Activated CD4-positive, alpha-beta T cell treated with anti-CD3 and anti-CD28 coated beads, Interleukin-2, Interleukin-6, amounts not matched to agents 100 ng/mL and 50 ng/mL, durations not matched to agents 16 hours and 8 hours (primary cell): ENCODE data around the gene MORN1.

Experiments
- DNase-seq: peaks from one replicate; pipeline ENCODE4 v3.0.0-alpha.2; 2020

MORN1 gene

DNA sequence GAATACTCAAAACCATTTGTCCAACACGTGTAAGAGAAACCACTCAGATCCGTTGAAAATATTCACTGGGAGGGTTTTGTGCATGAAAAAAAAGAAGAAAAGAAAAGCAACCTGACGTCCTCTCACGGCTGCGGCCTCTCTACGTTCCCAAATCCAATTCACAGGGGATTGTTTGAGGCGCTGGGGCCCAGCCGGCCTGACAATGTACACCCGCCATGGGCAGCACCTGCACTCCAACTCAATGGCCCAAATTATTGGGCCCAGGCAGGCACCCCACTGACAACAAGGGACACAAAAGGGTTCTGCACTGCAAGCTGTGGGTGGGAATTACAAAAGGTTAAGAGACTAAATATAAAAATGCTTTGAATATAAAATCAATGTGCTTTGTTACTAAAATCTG lies 41.5 kb downstream of the MORN1 start:
- DNase-seq = no peak

DNA sequence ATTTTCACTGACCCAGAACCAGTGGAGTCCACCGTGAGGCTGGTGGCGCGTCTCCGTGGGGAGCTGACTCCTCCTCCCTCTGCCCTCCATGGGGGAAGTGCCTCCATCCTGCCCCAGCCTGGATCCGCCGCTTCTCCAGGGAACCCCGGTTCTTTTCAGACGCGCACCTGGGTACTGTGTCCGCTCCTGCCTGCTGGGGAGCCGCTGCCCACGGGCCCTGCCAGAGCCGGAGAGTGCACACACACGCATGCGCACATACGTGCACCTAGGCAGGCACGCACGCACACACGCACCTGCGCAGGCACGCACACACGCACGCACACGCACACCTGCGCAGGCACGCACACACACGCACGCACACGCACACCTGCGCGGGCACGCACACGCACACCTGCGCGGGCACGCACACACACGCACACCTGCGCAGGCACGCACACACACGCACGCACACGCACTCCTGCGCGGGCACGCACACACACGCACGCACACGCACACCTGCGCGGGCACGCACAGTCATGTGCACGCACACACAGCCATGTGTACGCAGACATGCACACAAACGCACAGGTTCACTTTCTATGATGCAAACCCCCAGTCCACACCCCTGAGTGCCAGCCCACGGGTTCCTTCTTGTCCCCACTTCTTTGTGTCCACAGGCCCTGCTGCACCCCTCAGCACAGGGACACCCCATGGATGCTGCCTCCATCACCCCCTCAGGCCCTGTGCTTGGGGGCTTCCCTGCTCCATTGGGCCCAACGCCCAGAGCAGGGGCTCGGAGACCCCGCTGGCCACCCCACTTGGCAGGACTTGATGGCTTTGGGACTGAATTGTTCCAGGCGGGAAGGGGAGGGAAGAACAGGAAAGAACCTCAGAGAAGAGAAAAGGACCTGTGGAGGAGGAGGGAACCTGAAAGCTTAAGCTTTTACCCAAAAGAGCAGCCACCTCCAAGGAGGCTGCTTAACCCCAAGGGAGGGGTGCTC lies 42.7 kb downstream of the MORN1 start:
- no peak for DNase-seq

DNA sequence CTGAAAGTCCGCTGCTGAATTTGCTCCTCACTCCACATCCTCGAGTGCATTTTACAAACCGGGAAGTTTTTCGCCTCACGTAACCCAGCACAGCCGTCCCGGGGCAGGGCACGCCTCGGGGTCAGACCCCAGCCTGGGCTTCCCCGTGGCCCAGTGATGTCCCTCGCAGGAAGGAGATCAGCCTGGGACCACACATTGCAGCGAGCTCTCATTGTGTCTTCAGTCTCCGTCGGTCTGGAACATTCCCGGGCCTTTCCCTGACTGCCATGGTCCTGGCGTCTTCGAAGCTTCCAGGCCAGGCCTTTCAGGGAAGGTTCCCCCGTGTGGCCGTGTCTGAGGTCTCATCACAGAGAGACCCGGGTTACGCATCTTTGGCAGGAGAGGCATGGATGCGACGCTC lies 43.5 kb downstream of the MORN1 start:
- DNase-seq = no peak

DNA sequence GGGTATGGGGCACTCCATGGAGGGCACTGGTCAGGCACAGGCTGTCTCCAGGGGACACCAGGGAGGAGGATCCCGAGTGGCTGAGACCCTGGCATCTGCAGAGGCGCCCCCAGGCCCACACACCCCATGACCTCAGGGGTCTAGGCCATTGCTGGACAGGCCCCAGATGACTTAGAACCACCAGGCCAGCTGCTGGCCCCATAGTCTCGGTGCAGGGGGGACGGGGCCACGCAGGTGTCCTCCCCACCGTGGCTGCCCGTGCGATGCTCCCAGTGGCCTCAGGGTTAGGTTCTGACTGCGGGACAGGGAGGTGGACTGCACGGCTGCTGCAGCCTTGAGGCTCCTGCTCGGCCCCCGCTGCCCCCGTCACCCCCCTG lies 44.0 kb downstream of the MORN1 start:
- DNase-seq = no peak

DNA sequence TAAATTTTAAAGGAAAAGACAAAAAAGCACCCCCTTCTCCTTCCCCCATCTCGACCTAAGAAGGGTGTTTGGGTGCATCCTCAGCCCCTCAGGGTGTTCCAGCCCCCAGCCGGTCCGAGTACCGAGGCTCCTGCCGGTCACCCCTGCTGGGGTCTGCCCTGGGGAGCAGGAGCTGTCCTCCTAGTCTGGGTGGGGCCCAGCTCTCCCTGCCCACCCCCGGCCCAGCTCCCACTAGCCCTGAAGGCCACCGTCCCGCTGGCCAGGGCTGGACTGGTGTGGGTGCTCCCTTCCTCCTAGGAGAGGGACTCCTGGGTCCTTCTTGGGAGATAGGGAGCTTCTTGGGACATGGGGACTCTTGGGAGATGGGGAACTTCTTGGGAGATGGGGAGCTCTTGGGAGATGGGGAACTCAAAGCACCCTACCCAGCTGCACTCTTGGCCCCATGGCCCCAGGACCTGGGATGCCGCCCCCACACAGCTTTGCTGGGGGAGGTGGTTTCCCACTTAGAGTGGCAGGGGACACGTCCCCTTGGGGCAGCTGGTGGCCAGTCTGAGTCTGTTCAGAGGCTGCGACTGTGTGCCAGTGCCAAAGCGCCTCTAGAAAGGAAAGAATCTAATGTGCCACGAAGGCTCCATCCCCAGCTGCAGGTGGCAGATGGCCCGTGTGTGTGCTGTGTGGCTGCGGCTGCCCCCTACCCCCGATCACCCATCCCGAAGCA lies 44.5 kb downstream of the MORN1 start:
- DNase-seq = no peak

DNA sequence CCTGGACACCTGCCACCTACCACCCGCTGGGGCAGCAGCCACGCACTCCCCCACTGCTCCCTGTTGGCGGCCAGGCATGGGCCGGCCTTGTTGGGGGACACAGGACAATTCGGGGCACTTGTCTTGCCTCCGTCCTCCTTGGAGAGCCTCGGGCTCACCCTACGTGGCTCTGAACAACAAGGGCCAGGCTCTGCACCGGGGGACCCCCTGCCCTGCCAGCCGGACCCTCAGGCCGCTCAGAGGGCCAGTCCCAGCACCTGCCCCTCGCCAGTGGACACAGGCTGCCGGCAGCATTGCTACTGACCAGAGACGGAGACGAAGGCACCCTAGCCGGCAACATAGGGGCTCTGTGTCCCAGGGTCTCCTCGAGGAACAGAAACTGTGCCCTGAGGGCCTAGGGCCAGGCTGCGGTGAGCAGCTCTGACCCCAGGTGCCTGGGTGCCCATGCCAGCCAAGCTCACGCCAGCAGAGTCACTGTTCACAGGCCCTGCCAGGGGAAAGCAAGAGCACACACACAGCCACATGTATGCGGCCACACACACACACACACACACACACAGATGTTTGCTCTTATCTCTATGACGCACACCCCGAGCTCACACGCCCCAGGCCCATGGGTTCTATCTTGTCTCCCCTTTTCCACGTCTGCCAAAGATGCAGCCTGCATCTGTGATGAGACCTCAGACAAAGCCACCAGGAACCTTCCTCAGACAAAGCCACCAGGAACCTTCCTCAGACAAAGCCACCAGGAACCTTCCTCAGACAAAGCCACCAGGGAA lies 45.9 kb downstream of the MORN1 start:
- no peak for DNase-seq

DNA sequence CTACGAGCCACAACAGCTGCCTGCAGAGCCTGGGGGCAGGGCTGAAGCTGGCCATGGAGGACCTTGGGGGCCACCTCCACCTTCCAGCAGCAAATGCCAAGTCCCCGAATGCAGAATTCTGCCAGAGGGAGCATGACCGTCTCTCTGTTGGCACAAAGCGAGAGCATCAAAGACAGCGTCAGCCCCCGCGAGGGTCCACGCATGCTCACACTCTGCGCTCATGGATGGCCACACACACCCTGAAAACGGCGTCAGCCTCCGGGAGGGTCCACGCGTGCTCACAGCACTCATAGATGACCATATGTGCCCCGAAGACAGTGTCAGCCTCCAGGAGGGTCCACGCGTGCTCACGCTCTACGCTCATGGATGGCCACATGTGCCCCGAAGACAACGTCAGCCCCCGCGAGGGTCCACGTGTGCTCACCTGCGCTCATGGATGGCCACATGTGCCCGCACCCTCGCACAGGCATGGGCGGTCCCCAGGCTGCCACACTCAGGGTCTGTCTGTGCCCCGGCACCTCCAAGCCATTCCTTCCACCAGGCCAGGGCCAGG lies 46.5 kb downstream of the MORN1 start:
- no peak for DNase-seq

DNA sequence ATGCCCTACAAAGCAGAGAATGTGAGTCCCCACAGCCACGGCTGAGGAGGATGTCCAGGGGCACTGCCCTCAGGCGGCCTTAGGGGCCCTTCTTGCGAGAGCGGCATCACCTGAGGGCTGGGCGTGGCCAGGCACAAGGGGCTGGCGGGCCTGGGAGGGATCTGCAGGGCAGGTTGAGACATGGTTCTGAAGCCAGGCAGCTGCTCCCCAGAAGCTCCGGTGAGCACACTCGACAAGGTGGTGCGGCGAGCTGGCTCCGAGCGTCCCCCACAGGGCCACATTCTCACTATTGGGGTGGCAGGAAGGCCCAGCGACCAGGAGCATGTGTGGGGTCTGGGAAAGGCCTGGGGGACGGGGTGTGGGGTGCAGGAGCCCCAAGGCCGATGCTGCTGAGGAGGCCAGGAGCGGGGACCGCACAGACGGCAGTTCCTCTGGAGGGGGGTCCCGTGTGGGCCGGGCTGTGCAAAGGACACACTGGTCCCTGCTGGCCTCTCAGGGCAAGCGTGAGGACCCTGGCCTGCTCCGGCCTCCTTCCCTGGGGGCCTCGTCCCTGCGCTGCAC lies 47.2 kb downstream of the MORN1 start:
- no peak for DNase-seq

DNA sequence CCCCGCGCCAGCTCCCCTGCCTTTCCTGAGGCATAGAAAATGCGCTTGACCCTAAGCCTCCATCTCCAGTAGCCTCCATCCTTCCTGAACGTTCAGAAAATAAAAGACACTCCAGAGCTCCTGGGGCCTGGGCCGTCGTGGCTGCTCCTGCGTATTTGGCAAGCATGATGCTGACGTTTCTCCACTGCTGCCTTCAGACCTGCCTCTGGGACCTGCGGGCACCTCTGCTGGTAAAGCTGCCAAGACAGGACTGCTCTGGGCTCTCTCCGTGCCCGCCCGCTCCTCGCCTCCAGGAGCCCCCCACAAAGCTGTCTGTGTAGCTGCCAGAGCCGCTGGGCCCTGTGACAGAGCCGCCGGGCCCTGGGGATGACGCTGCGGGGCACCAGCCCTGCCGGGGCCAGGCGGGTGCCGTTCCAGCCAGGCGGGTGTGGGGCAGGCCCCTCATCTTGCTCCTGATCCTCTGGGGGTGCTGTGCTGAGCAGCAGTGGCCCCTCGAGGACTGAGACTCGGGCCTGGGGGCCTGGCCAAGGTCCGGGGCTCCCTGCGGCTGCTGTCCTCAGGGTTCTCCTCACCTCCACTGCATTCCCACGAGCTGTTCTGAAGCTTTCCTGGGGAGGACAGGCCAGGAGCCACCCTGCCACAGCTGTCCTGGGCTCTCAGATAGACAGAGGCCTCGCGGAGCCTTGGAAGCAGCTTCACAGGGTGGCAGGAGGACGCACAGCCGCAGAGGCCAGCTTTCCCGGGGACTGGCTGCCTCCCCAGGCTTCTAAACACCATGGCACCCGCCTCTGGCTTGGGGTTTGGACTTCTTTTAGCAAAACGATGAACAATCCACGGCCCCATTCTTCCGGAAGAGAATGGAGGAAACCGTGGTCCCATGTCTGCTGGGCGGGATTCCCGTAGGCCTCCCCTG lies 48.1 kb downstream of the MORN1 start:
- no peak for DNase-seq

DNA sequence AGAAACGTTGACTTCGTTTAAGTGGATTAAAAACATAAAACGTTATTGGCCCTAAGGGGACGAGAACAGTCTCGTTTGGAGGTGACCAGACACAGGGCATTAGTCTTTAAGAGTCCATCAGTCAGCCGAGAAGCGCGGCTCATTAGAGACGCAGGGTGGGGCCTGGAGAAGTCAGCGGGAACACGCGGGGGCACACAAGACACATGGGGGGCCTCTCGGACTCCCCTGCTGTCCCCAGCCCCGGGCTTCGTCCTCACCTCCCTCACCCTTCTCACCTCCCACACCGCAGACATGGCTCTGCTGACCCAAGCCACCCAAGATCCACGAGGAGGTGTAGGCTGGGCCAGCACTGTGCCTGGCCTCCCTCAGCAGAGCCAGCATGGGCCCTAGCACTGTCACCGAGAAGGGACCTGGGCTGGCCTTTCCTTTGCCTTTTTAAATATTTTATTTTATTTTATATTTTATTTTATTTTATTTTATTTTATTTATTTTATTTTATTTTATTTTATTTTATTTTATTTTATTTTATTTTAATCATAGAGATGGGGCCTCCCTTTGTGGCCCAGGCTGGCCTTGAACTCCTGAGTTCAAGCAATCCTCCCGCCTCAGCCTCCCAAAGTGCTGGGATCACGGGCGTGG lies 48.9 kb downstream of the MORN1 start:
- DNase-seq = no peak

DNA sequence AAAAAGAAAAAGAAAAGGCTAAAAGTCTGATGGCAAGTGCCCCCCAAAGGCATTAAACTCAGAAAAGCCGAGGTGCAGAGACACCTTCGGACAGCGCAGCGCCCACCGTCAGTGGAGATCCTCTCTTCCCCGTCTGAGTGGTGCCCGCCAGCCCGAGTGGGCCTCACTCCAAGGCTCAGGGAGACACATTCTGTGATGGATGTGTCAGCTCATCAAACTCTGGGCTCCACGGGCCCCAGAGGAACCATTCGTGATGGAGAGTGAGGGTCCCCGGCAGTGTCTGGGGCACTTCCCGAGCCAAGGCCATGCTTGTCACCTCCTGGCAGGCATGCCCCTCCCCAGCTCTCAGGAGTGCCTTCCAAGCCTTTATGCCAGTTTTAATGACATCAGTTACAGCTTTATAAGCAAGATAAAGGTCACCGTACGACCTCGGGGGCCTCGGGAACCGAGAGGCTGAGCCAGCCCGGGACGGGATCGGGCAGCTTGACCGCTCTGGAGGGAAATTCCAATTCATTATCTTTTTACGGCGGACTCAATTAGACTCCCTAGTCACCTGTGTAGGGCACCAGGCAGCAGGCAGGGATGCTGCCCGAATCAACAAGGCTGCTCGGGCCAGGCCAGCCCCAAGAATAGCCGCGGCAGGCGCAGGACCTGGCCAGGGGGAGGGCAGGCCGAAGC lies 49.5 kb downstream of the MORN1 start:
- DNase-seq = no peak

DNA sequence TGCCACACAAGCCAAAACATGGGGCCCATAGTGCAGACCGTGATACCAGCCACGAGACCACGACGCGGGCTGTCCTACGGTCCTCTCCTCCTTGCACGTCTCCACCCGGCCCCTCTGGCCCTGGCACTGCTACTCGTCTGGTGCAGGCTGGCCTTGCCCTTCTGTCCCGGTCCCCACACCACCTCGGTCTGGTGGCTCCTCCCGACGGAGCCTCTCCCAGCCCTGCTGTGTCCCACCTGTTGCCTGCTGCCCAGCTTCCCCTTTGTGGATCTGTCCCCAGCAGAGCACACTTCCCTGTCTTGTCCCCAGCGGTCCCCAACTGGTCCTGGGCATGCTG lies 50.5 kb downstream of the MORN1 start:
- no peak for DNase-seq

DNA sequence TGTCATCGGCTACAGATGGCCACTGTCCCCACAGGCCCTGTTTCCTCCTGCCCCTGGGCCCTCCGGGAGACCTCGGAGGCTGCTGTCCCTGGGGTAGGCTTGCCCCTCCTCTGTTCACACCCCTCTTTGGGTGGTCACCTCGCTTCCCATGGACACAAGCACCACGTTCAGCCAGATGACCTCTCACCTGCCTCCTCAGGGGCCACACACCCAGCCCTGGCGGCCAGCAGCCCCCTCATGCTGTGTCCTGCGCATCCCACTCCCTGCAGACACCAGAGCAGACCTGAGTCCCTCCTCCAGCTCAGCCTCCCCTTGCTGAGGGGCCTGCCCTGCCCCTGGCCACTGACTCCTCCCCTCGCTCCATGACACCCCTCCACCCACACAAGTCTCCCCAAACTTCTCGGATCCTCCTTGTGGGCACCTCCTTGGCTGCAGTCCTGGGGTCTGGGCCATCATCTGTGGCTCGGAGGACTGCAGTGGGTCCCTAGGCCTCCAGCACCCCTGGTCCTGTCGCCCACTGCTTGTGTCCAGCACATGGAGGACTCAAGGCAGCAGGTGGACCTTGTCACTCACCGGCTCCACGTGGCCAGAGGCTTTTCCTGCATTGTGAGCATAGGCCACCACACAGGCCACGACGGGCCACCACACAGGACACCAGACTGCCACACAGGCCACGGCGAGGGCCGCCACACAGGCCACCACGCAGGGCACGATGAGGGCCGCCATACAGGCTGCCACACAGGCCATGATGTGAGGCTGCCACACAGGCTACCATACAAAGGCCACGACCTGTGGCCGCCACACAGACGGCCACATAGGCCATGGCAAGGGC lies 51.1 kb downstream of the MORN1 start:
- no peak for DNase-seq

DNA sequence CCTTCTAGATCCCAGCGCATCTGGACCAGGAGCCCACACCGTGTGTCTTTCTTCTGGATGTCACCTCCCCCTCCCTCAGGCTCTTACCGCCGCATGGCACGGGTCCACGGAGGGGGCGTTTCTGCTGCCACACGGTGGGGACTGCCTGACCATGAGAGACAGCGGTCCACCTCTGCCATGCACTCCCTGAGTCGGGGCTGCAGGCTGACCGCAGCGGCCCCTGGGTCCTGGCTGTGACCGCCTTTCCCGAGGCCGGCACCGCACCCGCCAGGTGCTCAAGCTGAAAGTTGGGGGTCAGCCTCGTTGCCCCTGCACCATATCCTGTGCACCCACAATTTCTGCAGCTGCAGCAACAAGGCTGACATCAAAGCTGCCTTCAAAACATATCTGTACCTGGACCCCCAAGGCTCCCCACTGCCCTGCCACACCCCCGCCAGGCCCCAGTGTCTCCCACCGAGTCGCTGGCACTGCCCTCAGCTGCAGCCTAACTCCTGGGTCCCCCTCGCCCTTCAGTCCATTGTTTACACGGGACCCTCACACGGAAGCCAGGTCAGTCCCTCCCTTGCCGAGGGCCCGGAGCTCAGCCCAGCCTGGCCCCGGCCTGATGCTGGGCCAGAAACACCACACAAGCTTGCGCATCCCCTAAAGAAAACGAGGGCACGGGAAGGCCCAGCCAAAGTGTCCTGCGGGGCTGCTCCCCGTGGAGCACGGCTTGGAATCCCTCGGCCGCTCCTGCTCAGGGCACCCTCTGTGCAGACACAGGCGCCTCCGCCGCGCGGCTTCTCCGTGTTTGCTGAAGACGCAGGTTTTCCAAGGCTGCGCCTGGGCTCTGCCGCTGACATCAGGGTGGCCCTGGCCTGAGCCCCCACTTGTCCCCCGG lies 51.9 kb downstream of the MORN1 start:
- DNase-seq = no peak

DNA sequence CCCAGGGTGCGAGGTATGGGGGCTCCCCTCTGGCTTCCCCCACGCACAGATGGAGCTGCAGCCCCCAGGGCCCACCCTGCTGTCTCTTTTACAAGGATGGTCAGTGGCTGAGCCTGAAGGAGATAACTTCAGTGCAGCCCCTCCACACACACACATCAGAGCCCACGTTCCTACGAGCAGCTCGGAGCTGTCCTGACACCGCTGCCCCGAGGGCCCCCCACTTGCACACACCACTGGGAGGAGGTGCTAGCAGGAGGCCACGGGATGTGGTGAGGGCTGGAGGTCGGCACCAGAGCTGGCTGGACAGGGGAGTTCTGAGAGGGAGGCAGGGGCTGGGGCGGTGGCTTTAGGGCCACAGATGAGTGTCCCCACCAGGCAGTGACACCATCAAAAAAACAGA lies 53.9 kb downstream of the MORN1 start:
- DNase-seq = no peak

DNA sequence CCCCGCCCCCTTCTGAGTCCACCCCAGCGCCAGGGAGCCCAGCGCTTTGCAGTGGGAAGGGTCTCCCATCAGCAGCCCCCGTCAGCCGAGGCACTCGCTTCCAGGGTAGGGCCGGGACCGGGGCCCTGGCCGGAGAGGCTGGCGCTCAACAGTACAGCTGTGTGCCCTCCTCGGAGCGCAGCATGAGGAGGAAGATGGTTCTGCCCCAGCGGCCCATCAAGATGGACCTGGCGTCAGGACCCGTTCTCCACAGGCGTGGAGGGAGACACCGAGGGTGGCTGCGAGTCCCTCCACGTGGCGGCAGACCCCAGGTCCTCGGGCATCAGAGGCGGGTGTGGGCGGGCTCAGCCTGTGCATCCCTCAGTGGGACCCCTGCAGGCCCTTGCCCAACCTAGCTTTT lies 54.3 kb downstream of the MORN1 start:
- DNase-seq = no peak

DNA sequence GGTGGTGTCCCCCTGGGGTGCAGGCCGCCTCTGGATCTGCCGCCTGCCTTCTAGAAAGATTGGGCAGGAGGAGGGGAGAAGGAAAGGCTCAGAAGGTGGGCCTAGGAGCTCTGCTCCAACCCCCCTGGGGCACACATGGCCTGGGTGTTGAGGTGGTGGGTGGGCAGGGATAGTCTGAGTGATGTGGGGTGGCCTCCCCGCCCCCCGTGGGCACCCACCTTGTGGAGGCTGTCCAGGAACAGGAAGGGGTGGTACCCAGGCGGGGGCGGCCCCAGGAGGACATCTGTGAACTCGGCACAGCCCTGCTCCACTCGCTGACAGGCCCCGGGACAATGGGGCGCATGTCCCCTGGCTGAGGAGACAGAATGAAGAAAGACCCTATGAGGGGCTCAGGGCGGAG lies 54.9 kb downstream of the MORN1 start:
- no peak for DNase-seq

DNA sequence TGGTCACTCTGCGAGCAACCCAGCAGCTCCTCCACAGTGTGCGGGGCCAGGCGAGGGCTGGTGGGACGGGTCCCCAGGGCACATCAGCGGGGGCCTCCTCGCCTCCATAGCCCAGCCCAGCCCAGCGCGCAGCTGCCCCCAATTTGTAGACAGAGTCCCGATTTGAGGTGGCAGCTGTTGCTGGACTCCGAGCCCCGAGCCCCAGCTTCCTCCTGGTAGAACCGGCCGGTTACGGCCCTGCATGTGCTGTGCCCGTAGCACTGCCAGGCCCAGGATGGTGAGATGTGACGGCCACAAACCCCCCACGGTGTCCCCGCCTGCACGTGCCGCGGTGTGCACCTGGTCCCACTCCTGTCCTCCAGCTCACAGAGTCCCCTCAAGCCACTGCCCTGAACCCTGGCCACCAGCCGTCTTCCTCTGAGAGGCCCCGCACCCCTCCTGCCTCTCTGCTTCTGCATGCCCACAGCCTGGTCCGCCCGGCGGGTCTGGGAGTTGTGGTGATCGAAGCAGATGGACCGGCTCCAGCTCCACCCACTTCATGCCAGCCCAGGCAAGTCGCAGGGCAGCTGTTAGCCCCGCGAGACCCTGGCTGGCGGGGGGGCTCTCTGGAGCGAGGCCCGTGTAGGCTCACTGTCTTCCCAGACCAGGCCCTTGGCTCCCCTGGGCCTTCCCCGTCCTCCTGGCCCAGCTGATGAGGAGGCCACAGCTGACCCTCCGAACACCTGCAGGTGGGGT lies 55.5 kb downstream of the MORN1 start:
- no peak for DNase-seq
